Dedifferentiated amniotic fluid mesenchymal stem cell (primary cell): ENCODE data around the gene SCAPER.
"Not testable (repeated sequence)": the region's sequence is repeated elsewhere in the genome, so short reads cannot be mapped to it uniquely, and the experiment has no call there.

ENCODE experiments used
- DNase-seq: peaks from one replicate; pipeline ENCODE4 v3.0.0-alpha.2; 2016; ENCODE audit errors: extremely low spot score

The SCAPER gene

DNA sequence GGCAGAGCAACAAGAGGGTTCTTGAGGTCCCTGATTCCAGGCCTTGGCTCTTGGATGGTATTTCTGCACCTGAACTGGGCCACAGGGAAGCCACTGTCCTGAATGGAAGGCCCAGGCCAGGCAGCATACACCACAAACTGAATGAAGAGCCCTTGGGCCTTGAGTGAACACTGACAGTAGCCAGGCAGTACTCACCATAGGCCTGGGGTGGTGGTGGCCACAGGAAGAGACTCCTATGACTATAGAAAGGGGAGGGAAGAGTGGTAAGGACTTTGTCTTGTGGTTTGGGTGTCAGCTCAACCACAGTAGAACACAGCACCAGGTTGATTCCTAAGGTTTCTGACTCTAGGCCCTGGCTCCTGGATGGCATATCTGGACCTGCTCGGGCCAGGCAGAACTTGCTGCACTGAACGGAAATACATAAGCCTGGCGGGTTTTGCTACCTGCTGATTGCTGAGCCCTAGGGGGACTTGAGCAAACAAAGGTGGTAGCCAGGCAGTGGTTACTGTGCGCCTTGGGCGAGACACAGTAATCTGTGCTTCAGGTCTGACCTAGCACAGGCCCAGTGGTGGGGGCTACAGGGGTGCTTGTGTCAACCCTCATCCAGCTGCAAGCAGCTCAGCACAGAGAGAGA, 327.1 kb downstream of the SCAPER start:
- DNase-seq: no peak

DNA sequence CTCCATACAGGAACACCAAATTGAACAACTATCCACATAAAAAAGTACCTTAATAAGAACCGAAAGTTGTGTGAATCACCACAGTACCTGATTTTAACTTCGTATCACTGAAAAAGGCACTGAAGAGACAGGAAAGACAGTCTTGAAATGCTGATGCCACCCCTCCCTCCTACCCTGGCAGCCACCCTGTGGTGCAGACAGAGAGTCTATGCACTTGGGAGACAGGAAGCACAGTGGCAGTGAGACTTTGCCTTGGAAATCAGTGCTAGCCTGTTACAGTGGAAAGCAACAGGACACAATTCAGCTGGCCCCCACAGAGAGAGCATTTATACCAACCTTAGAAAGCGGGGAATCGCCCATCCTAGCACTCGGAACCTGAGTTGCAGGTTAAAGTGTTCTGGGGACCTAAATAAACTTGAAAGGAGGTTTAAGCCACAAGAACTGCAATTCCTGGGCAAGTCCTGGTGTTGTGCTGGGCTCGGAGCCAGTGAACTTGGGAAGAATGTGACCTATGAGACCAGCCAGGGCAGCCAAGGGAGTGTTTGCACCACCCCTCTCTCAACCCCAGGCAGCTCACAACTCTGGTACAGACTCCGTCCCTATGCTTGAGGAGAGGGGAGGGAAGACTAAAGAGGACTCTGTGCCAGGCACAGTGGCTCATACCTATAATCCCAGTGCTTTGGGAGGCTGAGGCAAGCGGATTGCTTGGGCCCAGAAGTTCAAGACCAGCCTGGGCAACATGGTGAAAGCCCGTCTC, 328.4 kb downstream of the SCAPER start:
- DNase-seq: peak; percentile 16

DNA sequence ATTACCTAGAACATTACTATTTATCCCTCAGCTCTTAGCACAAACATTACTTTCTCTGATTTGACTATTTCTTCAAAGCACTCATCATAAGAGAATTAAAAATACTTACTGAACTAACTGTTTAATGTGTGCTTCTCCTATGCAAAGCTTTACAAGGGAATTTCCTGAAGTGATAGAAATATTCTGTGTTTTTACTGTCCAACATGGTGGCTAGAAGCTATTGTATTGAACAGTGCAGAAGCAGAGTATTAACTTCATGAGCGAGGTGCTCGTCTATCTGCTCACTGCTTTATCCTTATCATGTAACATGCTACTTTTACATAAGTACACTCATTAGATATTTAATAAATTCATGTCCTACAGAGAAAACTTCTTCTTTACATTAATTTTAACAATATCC, 329.5 kb downstream of the SCAPER start:
- DNase-seq: peak; percentile 12

DNA sequence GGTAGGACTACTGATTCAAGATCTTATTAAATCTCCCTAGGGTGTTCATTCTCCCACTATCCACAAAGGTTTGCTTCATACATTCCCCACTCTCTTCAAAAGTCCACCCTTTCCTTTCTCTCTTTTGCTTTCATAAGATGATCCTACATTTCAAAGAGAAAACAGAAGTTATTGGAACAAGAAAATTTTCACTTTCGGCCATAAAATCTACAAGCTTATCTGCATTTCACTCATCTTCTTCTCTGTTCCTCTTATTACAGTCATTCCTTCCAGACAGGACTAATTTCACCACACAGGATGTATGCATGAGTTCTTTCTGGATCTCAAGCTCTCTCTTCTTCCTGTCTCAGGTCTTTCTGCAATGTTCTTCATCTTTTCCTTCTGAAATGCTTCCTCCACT, 329.9 kb downstream of the SCAPER start:
- DNase-seq: no peak

DNA sequence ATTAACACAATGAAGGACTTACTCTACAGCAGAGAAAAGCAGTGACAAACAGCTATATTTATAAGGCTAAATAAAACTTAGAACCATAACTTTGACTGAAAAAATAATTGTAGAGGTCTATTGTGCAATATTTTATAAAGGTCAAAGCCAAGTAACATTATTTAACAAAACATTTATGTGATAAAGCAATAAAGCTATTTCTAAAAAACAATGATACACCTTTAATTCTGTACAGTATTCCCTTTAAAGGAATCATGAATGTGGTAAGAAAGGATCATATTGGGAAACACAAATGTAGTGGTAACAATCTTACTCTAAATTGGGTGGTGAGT, 332.2 kb downstream of the SCAPER start:
- DNase-seq: no peak

DNA sequence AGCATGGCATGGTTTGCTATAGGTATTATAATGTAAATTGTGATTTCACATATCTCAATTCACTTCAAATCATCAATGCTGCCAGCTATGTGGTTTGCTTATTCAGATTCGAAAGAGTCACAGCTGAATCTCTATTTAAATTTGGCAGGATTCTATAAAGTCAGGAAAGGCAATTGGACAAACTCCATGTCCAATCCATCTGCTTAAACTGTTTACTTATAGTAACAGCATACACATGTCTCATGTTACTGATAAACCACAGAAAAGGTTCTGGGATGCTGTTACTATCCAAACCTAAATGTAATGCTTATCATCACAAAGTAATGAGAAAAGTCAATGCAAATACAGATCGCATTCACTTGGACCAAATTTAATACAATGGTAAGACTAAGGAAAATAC, 338.9 kb downstream of the SCAPER start:
- no peak for DNase-seq

DNA sequence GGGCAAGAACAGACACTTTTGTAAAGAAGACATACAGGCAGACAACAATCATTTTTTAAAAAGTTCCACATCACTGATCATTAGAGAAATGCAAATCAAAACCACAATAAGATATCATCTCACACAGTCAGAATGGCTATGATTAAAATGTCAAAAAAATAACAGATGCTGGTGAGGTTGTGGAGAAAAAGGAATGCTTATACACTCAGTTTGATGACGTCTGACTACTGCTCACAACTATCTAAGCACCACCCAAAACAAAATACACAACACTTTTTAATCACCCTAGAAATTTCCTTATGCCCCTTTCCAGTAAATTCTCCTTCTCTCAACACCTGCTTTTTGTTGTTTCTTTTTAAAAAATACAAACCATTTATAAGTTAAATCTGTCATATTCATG, 339.8 kb downstream of the SCAPER start:
- no peak for DNase-seq

DNA sequence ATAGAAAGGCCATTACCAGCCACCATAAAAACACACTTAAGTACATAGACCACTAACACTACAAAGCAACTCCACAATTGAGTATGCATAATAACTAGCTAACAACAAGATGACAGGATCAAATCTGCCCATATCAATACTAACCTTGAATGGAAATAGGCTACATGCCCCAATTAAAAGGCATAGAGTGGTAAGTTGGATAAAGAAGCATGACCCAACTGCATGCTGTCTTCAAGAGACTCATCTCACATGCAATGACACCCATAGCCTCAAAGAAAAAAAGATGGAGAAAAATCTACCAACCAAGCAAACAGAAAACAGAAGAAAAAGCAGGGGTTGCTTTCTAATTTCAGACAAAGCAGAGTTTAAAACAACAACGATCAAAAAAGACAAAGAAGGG, 349.9 kb downstream of the SCAPER start:
- DNase-seq: no peak

DNA sequence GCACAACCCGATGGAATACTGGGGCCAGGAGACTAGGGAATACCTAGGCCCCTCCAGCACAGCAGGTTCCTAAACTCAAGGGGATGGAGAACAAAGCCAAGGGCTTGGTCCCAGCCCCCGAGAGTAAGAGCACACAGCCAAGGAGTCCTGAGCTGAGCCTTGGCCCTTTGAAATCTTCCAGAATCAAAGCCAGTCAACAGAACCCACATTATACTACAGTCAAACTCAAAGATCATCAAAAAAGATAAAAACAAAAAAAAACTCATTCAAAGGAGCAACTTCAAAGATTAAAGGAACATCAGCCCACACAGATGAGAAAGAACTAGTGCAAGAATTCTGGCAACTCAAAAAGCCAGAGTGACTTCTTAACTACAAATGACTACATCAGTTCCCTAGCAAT, 351.6 kb downstream of the SCAPER start:
- DNase-seq: no peak

DNA sequence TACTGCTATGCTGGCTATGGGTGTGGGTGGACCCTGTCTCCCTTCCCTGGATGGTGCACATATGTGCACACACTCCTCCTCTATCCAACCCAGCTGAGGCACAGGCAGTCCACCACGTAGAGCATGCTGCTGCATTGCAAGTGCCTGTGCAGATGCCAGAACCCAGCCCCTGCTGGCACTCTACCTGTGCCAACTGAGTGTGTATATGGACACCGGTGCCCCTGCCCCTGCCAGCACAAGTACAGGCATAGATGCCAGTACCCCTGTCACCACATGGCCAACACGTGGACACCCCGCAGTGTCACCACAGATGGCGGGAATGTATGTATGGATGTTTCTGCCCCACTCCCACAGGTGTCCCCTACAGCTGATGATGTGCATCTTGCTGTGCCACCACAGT, 352.0 kb downstream of the SCAPER start:
- no peak for DNase-seq

DNA sequence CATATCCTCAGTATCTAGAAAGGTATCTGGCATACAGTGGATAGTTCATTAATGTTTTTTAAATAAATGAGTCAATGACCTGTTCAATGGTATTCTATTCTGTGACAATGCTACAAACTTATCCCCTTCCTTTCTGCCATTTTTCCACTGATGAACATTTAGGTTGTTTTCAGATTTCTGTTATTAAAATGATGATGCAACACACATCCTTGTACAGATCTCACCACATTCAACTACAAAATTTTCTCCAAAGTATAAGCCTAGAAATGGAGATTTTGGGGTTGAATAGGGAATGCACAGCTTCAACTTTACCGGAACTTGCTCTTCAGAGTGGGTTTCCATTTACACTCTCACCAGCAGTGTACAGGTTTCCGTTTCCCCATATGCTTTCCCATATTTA, 358.3 kb downstream of the SCAPER start:
- no peak for DNase-seq

DNA sequence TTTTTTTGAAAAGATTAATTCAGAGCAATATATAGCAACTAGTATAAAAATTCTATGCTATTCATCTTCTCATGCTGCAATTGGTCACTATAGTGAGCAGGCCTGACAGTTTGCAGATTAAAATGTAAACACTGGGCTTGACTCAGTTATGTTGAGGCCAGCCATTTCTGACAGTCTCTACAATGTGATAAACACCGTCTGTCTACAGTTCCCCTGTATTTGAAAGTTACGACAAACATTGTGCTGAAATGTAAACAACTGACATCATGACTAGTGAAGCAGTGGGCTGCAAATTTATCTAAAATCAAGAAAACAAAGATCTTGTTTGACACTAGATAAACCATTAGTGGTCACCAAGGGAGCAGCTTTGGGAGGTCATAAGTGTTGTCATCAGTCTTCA, 371.1 kb downstream of the SCAPER start:
- no peak for DNase-seq

DNA sequence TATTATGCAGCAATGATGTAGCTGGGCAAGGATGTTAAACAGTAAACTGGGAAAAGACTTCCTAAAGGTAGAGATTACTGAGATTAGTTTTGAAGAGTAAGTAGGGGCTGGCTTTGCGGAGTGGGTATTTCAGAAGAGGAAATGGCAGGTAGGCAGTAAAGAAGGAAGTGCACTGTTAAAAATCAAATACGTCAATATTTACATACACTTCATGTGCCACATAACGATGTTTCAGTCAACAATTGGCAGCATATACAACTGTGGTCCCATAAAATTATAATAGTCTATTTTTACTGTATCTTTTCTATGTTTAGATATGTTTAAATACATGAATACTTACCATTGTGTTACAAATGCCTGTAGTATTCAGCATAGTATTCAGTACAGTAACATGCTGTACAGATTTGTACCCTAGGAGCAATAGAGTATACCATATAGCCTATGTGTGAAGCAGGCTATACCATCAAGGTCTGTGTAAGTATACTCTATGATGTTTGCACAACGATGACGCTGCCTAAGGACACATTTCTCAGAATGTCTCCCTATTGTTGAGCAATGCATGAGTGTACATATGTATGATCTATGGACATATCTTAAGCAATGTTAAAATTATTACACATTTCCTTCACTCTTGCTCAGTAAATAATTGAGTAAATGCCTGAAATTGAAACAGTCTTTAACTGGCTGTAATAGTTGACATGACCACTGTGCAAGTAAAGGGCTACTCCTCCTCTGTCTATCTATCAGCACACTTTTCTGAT, 371.9 kb downstream of the SCAPER start:
- DNase-seq: no peak

DNA sequence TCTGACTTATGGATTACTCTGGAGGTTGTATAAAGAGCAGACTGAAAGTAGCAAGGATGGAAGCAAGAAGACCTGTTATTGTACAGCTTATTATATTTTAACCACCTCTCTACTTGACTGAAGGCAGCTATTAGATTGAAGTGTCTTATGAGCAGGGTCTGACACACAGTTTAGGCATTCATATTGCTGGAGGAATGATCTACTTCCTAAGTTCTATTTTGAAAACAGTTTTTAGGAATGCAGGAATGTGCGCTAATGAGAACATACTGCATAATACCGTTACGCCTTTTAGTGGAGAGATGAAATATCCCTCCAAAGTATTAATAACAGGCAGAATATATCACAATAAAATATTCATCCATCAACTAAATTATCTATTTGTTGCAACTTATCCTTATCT, 375.2 kb downstream of the SCAPER start:
- no peak for DNase-seq

DNA sequence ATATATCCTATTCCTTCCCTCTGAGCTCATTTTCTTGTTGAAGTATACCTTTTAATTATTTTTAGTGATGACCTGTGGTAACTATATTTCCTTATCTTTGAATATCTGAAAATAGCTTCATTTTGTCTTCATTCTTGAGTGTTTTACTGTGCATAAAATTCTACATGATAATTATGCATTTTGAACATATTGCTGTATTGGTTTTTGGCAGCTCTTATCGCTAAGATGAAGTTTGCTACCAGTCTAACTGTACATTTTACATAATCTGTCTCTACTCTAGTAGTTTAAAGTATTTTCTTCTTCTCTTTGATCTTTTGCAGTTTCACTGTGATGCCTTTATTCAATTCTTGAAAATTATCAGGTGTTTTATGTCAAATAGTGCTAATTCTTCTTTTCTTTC, 379.0 kb downstream of the SCAPER start:
- DNase-seq: no peak

DNA sequence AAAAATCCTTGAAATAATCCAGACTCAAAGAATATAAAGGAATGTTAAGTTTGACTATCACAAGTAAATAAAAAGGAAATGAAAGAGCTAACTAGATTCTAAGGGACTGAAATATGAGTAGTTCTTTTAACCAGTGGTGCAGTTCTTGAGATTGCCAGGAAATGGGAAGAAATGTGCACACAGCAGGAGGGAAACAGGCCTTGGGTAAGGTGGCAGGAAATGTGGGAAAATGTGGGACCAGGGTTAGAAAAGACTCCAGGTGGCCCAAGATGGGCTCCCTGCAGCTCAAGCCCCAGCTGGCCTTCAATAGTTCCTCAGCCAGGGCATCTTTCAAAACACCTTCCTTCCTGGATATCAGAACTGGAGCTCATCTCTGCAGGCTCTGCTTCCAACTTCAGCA, 387.2 kb downstream of the SCAPER start:
- DNase-seq: no peak

DNA sequence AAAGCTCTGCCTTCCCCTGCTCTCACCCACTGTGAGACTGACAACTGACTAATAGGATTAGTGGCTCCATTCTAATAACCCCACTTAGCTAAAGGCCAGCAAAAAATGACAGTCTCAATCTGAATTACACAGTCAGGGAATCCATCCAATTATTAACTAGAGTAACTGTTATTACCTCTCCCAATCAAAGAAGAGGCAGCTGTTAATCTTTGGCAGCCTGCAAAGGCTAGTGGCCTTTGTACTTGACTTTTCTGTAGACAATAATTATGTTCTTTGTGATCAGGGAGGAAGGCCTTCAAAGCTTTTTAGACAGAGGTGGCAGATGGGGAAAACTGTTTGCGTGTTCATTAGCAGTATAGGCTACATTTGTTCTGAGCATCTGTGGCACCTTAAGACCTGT, 390.9 kb downstream of the SCAPER start:
- no peak for DNase-seq

DNA sequence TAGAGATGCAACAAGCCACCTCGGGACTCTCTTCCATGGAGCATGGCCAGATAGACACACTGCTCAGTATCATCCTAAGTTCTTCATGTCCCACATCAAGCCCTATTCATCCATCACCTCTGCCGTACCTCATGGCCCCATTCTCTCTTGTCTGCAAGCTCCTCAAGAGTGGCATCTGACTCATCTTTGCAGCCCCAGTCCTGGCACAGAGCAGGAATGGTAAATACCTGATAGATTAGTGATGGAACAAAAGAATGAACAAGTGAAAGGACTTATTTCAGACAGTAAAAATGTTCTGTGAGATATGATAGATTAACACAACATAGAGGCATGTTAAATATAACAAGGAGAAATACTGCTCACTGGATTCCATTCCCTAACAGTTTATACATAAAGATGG, 392.2 kb downstream of the SCAPER start:
- DNase-seq: no peak

DNA sequence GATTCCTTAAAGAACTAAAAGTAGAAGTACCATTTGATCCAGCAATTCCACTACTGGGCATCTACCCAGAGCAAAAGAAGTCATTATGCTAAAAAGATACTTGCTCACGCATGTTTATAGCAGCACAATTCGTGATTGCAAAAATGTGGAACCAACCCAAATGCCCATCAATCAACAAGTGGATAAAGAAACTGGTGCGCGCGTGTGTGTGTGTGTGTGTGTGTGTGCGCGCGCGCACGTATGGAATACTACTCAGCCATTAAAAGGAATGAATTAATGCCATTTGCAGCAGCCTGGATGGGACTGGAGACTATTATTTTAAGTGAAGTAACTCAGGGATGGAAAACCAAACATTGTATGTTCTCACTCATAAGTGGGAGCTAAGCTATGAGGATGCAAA, 394.5 kb downstream of the SCAPER start:
- DNase-seq: not testable (repeated sequence)

DNA sequence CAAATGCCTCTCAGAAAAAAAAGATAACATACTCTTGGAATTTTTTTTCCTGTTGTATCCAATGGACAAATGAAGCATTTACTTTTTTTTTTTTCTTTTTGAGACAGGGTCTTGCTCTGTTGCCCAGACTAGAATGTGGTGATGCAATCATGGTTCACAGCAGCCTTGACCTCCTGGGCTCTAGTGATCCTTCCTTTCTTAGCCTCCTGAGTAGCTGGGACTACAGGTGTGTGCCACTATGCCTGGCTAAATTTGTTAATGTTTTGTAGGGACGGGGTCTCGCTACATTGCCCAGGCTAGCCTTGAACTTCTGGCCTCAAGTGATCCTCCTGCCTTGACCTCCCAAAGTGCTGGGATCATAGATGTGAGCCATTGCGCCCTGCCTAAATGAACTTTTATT, 401.3 kb downstream of the SCAPER start:
- DNase-seq: no peak

DNA sequence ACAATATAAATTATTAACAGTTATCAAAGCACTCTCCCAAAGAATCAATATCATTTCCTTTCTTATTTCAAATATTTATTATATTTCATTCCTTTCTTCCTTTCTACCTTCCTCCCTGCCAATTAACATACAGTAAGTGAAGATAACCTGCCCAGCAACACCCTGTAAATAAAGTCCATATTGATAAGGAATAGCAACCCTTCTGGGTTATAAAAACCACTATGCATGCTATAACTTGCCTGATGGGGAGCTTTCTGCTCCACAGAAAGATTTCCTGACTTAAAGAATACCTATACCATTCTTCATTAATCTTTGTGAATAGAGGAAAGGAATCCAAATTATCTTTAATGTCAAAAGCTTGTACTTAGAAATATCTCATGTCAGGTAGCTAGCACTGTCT, 402.0 kb downstream of the SCAPER start:
- DNase-seq: no peak

DNA sequence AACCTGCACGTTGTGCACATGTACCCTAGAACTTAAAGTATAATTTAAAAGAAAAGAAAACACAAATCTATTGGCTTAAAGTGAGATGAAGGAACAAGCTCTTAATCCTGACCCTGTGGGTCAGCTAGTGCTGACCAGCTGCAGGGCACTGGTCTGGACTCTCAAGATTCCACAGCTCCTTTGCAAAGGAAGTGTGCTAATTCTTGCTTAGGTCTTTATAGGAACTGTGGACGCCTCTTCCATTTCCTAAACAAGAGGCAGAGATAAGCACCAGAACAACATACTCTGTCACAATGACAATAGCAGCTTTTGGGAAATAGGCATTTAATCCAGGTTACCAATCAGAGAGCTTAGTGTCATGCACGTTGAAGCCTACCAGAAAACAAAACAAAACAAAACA, 402.5 kb downstream of the SCAPER start:
- no peak for DNase-seq

DNA sequence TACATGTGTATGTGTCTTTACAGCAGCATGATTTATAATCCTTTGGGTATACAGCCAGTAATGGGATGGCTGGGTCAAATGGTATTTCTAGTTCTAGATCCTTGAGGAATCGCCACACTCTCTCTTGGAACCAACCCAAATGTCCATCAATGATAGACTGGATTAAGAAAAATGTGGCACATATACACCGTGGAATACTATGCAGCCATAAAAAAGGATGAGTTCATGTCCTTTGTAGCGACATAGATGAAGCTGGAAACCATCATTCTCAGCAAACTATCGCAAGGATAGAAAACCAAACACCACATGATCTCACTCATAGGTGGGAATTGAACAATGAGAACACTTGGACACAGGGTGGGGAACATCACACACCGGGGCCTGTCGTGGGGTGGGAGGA, 403.0 kb downstream of the SCAPER start:
- not testable (repeated sequence) for DNase-seq
